ENCODE data around the gene TENT4B.

DNA sequence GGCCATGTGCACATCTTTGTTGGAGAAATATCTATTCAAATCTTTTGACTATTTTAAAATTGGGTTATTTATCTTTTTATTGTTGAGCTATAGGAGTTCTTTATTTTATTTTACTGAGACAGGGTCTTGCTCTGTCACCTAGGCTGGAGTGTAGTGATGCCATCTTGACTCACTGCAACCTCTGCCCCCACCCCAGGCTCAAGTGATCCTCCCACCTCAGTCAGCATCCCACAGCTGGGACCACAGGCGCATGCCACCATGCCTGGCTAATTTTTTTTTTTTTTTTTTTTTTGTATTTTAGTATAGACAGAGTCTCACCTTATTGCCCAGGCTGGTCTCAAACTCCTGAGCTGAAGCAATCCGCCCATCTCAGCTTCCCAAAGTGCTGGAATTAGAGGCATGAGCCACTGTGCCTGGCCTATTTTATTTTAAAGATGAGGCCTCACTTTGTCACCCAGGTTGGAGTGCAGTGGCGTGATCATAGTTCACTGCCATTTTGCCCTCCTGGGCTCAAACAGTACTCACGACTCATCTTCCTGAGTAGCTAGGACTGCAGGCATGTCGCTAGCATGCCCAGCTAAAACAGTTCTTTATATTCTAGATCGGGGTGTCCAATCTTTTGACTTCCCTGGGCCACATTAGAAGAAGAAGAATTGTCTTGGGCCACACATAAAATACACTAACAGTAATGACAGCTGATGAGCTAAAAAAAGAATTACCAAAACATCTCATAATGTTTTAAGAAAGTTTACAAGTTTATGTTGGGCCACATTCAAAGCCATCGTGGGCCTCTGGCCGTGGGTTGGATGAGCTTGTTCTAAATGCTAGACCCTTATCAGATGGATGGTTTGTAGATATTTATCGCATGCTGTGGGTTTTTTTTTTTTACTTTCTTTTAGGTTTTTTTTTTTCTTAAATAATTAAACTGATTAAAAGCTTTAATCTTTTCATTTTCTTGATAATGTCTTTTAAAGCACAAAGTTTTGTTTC, 13.7 kb downstream of the TENT4B start:
- TF ChIP-seq, protein P1, sequence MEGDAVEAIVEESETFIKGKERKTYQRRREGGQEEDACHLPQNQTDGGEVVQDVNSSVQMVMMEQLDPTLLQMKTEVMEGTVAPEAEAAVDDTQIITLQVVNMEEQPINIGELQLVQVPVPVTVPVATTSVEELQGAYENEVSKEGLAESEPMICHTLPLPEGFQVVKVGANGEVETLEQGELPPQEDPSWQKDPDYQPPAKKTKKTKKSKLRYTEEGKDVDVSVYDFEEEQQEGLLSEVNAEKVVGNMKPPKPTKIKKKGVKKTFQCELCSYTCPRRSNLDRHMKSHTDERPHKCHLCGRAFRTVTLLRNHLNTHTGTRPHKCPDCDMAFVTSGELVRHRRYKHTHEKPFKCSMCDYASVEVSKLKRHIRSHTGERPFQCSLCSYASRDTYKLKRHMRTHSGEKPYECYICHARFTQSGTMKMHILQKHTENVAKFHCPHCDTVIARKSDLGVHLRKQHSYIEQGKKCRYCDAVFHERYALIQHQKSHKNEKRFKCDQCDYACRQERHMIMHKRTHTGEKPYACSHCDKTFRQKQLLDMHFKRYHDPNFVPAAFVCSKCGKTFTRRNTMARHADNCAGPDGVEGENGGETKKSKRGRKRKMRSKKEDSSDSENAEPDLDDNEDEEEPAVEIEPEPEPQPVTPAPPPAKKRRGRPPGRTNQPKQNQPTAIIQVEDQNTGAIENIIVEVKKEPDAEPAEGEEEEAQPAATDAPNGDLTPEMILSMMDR (conservative IDR thresholded peaks at IDR 0.05; ENCODE audit: low read depth, low read length): no peak
- no peak for TF ChIP-seq EZH2 (IDR thresholded peaks at IDR 0.05; ENCODE audit: borderline replicate concordance, low read depth, low read length, poor library complexity, severe bottlenecking)
